GM21528 (cell line): Measurements from ENCODE around the gene ADRM1.

ENCODE experiments used
- ATAC-seq: cut with Tn5 transposase; IDR thresholded peaks from one replicate; pipeline ENCODE4 v1.9.1; 2021; ENCODE audit warnings: mild to moderate bottlenecking, moderate library complexity; ENCODE audit not compliant: unreplicated experiment, low FRiP score

ADRM1 gene

DNA sequence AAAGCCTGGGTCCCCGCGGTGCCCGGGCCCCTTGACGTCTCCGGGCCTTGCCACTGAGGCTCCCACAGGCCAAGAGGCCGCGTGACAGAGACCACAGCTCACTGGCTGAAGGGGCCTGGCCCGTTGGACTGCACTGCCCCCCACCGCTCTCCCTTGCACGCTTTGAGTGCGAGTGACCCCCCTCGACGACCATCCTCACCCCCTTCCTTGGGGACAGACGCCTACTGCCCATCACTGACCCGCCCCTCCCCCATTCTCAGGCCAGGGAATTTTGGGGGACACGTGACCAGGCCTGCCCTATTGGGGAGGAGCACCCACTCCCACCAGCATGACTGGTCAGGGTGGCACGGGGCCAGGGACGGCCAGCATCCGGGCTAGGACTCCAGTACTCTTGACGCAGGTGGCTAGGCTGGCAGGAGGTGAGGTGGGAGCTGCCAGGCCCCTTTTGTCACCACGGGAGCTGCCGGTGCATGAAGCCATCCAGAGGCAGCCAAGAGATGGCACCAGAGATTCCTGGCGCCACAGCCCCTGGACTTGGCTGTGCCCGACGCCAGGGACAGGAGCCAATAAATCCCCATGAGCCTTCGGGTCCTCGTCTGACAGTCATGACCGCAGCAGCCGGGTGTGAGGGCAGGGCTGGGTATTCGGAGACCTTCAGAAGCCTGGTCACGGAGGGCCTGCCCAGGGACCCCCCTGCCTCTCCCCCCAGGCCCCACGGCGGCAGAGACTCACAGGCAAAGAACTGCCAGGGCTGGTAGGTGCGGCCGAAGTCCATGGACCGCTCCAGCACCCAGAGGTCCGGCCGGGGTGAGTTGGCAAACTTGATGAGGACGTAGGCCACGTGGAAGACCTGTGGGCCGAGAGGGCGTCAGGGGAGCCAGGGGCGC is 49.8 kb downstream of the ADRM1 start:
- no peak for ATAC-seq

DNA sequence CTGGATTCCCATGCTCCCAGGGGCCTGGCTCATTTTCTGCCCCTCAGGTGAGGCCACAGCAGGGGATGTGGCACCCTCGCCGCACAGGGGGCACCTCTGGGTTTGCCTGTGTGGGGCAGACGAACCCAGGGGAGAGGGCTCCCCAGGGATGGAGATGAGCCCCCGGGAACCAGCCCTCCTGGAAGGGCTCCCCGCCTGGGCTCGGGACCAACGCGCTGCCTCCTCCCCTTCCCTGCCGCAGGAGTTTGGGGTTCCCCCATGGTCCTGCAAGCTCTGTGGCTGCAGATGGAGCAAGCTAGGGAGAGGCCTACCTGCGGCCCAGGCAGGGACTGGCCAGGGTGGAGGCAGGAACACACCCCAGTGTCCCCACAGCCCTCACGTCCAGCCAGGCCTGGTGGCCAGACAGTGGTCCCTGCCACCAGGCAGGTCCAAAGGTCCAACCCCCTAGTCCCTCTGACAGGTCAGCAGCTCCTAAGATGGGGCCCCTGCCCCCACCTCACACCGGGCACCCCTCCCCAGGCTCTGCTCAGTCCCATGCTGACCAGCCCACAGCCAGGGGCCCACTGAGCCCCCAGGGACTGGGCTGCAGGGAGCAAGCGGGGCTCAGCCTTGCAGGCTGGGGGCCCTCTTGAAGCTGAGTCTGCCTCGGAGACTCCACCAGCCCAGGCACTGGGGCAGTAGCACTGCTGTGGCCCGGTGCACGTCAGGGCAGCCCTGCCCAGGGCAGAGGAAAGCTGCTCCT is 50.7 kb downstream of the ADRM1 start:
- no peak for ATAC-seq

DNA sequence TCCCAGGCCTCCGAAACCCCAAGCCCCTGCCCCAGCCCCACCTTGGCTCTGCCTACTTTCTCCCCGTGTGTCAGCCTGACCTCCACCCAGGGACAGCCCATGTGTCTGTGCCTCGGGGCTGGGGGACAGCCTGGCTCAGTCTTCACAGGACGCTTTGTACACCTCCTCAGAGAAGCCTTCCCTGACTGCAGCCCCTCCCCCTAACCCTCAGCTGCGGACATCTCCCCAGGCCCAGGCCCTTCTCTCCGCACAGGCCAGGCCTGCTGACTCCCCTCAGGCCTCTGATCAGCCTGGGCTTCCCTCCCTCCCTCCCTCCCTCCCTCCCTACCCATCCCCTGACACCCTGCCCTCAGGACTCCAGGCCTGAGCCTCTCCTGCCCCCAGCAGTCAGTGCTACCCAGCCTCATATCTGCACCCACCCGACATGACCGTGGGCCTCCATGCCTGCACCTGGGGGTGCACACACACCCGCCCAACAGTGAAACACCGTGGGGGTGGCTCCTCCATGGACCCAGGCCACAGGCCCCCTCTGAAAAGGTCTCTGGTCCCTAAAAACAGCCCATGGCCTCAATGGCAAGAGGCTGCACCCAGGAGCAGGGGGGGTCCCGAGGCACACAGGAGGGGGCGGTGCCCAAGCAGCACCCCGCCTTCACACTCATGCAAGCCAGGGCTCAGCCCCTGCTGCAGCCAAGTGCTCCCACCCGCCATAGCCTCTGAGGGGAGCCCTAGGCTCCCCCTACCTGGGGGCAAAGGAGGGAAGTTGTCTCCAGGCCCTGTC is 51.4 kb downstream of the ADRM1 start:
- ATAC-seq = no peak

DNA sequence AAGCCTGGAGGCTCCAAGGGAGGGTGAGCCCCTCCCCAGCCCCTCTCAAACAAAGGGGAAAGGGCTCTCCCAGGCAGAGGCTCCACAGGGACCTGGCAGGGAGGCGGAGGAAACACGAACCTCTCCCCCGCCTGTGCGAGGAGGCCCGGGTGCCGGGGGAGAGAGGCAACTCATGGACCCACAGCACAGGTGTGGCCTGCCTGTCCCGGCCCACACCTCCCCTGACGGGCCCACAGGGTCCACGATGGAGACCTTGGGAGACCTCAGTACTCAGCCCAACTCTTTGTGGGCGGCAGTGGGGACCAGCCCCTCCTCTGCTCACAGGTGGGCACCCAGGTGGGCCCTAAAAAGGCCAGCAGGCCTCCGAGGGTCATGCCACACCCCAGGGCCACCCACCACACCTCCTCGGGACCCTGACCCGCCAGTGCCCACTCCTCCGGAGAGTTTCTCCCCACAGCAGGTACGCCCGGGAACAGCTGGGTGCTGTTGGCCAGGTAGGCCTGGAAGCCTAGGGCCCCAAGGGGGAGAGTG is 52.1 kb downstream of the ADRM1 start:
- no peak for ATAC-seq

DNA sequence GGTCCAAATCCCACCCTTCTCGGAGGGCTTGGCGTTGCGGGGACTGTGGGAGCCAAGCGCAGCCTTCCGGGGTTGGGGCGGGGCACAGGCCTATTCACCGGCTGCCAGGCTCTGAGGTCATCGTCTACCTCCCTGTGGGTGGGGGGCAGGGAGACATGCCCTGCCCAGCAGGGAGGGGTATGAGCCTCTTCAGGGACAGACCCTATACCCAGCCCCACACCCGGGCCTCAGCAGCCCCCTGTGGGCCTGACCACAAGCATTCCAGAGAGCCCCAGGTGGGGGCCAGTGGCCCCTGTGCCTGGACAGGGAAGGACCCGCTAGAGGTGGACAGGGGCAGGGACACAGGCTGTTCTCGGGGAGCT is 52.7 kb downstream of the ADRM1 start:
- no peak for ATAC-seq

DNA sequence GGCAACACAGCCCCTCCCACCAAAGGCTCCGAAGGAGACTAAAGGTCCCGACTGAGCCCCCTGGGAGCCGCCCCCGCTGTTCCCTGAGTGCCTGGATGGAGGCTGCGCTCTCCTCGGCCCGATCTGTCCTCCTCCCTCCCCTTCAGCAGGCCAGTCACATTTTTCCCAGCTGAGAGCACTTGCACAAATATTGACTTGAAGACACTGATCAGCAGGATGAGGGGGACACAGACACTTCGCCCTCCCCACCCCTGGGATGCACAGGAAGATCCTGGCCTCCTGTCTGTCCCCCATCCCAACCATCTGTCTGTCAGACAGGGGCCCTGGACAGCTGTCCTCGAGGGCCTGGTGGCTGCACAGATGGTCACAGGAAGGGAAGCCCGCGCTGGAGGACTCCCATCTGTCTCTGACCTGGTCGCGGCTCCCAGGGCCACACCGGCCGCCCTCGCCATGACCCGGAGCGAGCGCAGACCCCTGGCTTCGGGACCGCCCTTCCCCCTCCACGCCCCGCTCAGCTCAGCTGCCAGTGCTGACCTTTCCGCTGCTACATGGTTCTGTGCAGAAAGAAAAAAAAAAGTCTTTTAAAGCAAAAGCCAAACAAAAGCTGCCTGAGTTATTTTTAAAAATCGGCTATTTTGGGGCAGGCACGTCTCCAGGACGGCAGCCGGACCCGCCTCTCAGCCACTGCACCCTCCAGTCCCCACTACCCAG is 53.2 kb downstream of the ADRM1 start:
- ATAC-seq = no peak

DNA sequence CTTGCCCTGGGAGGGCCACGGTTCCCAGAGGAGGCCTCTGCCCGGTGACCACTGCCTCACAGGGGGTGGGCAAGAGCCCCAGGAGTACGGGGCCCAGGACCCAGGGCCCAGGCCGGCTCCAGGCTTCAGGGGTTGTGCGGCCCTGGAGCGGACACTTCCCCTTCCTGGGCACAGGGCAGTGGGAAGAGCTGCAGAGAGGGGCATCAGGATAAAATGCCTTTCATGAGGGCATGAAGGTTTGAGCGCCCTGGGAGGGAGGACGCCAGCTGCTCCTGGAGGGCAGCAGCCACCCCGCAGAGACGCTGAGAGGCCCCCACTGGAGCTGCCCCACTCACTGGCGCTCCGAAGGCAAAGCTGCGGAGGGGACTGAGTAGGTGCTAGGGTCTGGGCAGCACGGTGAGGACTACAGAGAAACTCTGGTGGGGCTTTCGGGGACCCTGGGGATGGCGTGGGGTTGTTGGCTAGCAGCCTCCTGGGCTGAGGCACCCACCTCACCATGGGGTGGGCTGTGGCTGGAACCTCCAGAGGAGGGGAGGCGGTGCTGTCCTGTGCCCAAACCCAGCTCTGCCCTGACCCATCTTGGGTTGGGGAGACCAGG is 53.9 kb downstream of the ADRM1 start:
- no peak for ATAC-seq

DNA sequence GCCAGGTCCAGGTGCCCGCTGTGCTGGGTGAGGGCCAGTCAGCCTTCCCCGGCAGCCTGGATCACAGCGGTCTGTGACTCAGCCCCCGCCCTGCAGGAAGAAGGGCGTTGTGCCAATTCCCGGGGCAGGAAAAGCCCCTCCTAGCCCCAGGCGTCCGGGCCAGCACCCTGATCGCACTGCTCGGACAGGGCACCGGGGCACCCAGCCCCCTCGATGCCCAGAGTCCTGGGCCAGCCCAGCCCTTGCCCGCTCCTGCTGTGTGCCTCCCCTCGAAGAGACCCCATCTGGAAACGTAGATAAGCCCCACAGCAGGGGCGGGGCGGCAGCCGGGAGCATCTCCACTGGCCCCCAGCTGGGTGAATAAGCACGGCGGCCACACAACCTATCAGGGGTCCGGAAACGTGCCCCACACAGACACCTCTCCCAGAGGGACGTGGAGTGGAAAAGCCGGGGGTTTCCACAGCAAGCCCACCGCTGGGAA is 54.4 kb downstream of the ADRM1 start:
- ATAC-seq = no peak

DNA sequence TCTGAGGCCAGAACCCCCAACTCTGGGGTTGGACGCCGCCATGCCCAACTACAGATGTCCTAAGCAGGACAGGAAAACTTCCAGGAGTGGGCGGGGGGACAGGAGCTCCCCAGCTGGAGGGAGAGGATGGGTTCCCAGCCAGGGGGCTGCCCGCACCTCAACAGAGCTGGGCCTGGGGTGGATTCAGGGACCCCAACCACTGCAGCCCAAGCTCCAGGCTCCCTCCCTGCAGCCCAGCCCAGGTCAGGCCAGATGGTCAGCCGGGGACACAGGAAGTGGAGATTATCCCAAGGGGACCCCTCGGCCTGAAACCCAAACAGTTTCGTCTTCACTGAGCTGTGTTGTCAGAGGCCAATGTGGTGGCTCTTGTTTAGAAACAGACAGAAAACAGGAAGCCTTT is 54.9 kb downstream of the ADRM1 start:
- no peak for ATAC-seq
